Gastroesophageal sphincter (tissue), 4 donors: ENCODE measurements around the gene ENTPD2. TPM values are rescaled to one million over a fixed set of nuclear protein-coding genes. Genes with fewer than 3 reads are reported as not detected.

Experiments used
- ATAC-seq: fragments of 150-250 bp; one replicate; pipeline ENCODE4 v1.9.1; 2016; ENCODE audit warnings: mild to moderate bottlenecking, moderate library complexity
- H3K27ac ChIP-seq, 4 donors: fragments of 200-600 bp; sonication (generic) in 3 of 4; 1 replicate in 3 of 4; 2 replicates in 1 of 4; pipeline ENCODE4 v1.5.1; 2016 to 2019
- H3K27me3 ChIP-seq: fragments of 200-600 bp; sonication (generic); one replicate; pipeline ENCODE4 v1.5.1; 2019
- H3K36me3 ChIP-seq, 2 donors: fragments of 200-600 bp; sonication (generic); one replicate each; pipeline ENCODE4 v1.5.1; 2019; ENCODE audit warnings: control low read depth in 1 of 2
- H3K4me1 ChIP-seq, 3 donors: fragments of 200-600 bp; sonication (generic); 1 replicate in 2 of 3; 2 replicates in 1 of 3; pipeline ENCODE4 v1.5.1; 2016 to 2019; ENCODE audit warnings: control low read depth in 2 of 3
- H3K4me3 ChIP-seq, 2 donors: fragments of 200-600 bp; sonication (generic); one replicate each; pipeline ENCODE4 v1.5.1; 2019; ENCODE audit warnings: mild to moderate bottlenecking in 1 of 2, moderate library complexity in 1 of 2
- H3K9me3 ChIP-seq, 3 donors: fragments of 200-600 bp; sonication (generic); one replicate each; pipeline ENCODE4 v1.5.1; 2017 to 2019; ENCODE audit warnings: control low read depth in 2 of 3
- EP300 ChIP-seq: sonication (generic); formaldehyde crosslinking; IDR thresholded peaks from one replicate; pipeline ENCODE4 v1.6.1; 2017; ENCODE audit warnings: antibody characterized with exemption, mild to moderate bottlenecking
- POLR2A ChIP-seq, 2 donors: fragments of 450-650 bp; IDR thresholded peaks; one replicate each; pipeline ENCODE4 v1.6.1; 2017; ENCODE audit warnings: antibody characterized with exemption in 2 of 2, mild to moderate bottlenecking in 2 of 2, moderate library complexity in 1 of 2
- POLR2AphosphoS5 ChIP-seq: sonication (generic); formaldehyde crosslinking; IDR thresholded peaks from one replicate; pipeline ENCODE4 v1.6.1; 2017; ENCODE audit warnings: antibody characterized with exemption
- WGBS, 2 donors: methylation state at CpG; one replicate each; pipeline ENCODE4 v1.1.5; 2018; ENCODE audit warnings: low coverage in 1 of 2; 5-methylcytosine and 5-hydroxymethylcytosine counted together
- total RNA-seq, 4 donors: library from RNA; depleted of rRNA; stranded (reverse); fragments of >200 nt; gene quantifications; one replicate each; pipeline ENCODE4 v1.1.0, GENCODE V29; 2016
- TF ChIP-seq, protein P1 (sequence below), 4 experiments: fragments of 200-600 bp in 2 of 4; fragments of 450-650 bp in 2 of 4; sonication (generic) in 1 of 4; IDR thresholded peaks; one replicate each; pipeline ENCODE4 v1.5.1; 2017 to 2019; ENCODE audit warnings: antibody characterized with exemption in 4 of 4, mild to moderate bottlenecking in 2 of 4, moderate library complexity in 2 of 4

Gene ENTPD2
- total RNA-seq = 1 to 10 TPM in 1 of 4 donors, under 1 TPM in 1, not detected in 2; 0.58 to 1.6 TPM

DNA sequence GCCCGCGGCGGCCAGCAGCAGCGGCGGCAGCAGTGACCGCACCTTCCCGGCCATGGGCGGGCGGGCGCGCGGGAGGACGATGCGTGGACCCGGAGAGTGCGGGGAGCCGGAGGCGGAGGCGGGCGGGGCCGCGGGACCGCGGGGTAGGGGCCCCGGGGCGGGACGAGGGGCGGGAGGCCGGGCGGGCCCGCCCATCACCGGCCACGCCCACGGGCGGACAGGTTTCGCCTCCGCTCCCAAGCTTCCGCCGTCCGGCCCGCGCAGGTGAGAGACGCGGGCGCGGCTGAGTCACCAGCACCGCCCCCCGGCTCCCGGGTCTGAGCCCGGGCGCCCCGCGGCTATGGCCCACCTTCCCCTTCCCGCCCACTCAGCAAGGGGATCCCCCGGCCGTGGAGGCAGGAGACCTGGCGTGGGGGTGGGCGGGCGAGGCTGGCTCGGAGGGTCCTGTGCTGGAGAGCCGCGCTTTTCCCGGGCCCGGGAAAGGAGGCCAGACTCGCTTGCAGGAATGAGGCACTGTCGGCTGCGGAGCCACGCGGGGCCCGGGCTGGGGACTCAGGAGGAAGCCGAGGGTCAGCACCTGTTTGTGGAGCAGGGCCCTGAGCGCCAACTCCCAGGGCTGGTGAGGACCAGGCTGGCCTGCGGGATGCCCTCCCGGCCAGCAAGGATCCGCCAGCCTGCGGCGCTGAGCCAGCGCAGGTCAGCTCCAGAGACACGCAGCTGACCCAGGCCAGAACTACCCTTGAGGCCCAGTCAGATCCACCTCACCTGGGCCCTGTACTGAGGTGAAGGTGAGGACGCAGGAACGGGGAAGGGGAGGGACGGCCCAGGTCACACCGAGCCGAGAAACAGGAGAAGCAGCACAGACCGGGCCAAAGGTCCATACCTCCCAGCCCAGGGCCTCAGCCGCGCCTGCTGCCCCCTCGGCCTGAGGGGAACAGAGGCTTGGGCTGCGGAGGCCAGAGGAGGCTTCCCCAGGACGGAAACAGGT lies at the start of gene ENTPD2:
Gene ENTPD2 (minus strand): TSS at position 118 of the 988 bp plus-strand sequence. CDS start 64 bp downstream, at position 54.
- no peaks in the 10 kb centered on the region for H3K9me3 ChIP-seq
- WGBS, 2 donors = 20 to 69% methylated on average over 3 to 5 of the region's 90 CpGs
- peak within 1 kb of the TSS in 3 of 4 donors; percentile 56 to 69 (median 68) for H3K27ac ChIP-seq
- peaks cover 57% of the 10 kb centered on the region for H3K27me3 ChIP-seq
- H3K4me3 ChIP-seq = peak within 1 kb of the TSS in 1 of 2 donors; percentile 51
- peaks cover 0 to 63% (median 37%) of the 10 kb centered on the region in 3 donors for H3K4me1 ChIP-seq
- TF ChIP-seq POLR2A (IDR thresholded peaks at IDR 0.05) = no peak
- TF ChIP-seq, protein P1, sequence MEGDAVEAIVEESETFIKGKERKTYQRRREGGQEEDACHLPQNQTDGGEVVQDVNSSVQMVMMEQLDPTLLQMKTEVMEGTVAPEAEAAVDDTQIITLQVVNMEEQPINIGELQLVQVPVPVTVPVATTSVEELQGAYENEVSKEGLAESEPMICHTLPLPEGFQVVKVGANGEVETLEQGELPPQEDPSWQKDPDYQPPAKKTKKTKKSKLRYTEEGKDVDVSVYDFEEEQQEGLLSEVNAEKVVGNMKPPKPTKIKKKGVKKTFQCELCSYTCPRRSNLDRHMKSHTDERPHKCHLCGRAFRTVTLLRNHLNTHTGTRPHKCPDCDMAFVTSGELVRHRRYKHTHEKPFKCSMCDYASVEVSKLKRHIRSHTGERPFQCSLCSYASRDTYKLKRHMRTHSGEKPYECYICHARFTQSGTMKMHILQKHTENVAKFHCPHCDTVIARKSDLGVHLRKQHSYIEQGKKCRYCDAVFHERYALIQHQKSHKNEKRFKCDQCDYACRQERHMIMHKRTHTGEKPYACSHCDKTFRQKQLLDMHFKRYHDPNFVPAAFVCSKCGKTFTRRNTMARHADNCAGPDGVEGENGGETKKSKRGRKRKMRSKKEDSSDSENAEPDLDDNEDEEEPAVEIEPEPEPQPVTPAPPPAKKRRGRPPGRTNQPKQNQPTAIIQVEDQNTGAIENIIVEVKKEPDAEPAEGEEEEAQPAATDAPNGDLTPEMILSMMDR (IDR thresholded peaks at IDR 0.05) = no peak
- TF ChIP-seq EP300 = no peak
- no peak for TF ChIP-seq POLR2AphosphoS5
- H3K36me3 ChIP-seq = no peaks in the 10 kb centered on the region
- ATAC-seq = no peak

DNA sequence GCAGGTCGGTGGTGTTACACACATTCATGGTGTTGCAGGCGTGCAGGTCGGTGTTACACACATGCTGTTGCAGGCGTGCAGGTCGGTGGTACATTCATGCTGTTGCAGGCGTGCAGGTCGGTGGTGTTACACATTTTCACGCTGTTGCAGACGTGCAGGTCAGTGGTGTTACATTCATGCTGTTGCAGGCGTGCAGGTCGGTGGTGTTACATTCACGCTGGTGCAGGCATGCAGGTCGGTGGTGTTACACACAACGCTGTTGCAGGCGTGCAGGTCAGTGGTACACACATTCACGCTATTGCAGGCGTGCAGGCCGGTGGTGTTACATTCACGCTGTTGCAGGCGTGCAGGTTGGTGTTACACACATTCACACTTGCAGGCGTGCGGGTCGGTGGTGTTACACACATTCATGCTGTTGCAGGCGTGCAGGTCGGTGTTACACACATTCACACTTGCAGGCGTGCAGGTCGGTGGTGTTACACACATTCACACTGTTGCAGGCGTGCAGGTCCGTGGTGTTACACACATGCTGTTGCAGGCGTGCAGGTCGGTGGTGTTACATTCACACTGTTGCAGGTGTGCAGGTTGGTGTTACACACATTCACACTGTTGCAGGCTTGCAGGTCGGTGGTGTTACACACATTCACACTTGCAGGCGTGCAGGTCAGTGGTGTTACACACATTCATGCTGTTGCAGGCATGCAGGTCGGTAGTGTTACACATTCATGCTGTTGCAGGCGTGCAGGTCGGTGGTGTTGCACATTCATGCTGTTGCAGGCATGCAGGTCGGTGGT lies 49.5 kb upstream of the ENTPD2 start:
- TF ChIP-seq POLR2A (IDR thresholded peaks at IDR 0.05) (no peak), POLR2AphosphoS5 (no peak), EP300 (no peak)
- TF ChIP-seq, protein P1 (IDR thresholded peaks at IDR 0.05) = no peak
- H3K36me3 ChIP-seq = peaks cover 0 to 100% of the 10 kb centered on the region in 2 donors
- no peaks in the 10 kb centered on the region for H3K9me3 ChIP-seq
- no peak overlapping the region for H3K27ac ChIP-seq
- H3K4me3 ChIP-seq = no peak overlapping the region
- H3K4me1 ChIP-seq = no peaks in the 10 kb centered on the region
- 84 to 89% methylated on average over 5 to 25 of the region's 37 CpGs for WGBS, 2 donors
- no peak for ATAC-seq
- H3K27me3 ChIP-seq = no peaks in the 10 kb centered on the region

DNA sequence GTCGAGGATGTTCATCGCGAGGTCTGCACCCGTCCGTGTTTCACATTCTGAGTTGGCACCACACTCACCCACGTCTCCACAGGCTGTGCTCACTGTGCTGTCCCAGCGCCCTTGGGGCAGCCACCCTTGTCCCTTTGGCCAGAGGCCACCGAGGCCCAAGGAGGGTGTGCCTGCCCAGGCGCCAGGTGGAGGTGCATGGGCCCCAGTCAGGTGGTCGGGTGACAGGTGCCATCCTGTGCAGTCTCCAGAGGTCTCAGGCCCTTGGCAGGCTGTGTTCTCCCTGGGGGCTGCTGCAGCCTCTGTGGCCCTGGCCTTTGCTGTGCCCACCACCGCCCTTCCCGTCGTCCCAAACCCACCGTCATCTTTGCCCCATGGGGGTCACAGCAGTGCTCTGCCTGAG lies 45.4 kb upstream of the ENTPD2 start:
- Histone ChIP-seq H3K27me3 (no peaks in the 10 kb centered on the region), H3K9me3 (no peaks in the 10 kb centered on the region), H3K4me1 (no peaks in the 10 kb centered on the region), H3K36me3 (peaks cover 0 to 100% of the 10 kb centered on the region in 2 donors), H3K4me3 (no peak overlapping the region), H3K27ac (no peak overlapping the region)
- TF ChIP-seq, protein P1 (IDR thresholded peaks at IDR 0.05) = no peak
- no peak for TF ChIP-seq POLR2A (IDR thresholded peaks at IDR 0.05)
- TF ChIP-seq POLR2AphosphoS5 = no peak
- no peak for TF ChIP-seq EP300
- no CpG with 5 or more reads among the region's 14 CpGs for WGBS, 2 donors
- ATAC-seq = no peak

DNA sequence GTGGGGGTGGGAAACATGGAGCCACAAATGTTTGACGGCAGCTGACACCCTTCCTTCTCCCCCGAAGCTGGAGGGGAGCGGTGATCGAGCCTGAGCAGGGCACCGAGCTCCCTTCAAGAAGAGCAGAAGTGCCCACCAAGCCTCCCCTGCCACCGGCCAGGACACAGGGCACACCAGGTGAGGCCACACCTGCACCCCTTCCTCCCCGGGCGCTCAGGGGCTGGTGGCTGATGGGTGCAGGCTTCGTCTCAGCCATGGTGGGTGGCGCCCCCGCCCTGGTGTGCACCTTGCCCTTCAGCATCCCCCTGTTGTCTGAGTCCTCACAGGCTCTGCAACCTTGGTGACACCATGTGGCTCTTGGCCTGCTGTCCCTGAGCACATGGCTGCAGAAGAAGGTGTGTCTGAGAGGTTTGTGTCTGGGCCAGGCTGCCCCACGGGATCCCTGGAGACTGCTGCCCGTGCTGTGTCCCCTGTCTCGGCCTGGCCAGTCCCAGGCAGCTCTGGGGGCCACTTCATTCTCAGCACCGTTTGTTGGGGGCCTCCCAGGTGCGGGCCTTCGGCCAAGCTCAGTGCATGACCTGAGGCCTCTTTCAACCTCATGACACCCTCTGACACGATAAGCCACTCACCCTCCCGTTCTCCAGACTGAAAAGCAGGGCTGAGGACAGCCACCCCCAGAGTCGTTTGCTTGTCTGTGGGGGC lies 44.1 kb upstream of the ENTPD2 start:
- no peak overlapping the region for H3K4me3 ChIP-seq
- TF ChIP-seq, protein P1 (IDR thresholded peaks at IDR 0.05) = no peak
- no peak for TF ChIP-seq POLR2A (IDR thresholded peaks at IDR 0.05)
- no peak for TF ChIP-seq EP300
- no peak for TF ChIP-seq POLR2AphosphoS5
- no peaks in the 10 kb centered on the region for H3K27me3 ChIP-seq
- no peaks in the 10 kb centered on the region for H3K9me3 ChIP-seq
- 96% methylated on average over 4 of the region's 20 CpGs; no CpG with 5 or more reads in 1 of the 2 donors for WGBS, 2 donors
- no peak overlapping the region for H3K27ac ChIP-seq
- H3K4me1 ChIP-seq = no peaks in the 10 kb centered on the region
- no peak for ATAC-seq
- H3K36me3 ChIP-seq = peaks cover 0 to 100% of the 10 kb centered on the region in 2 donors
